Stimulated activated CD8-positive, alpha-beta memory T cell treated with anti-CD3 and anti-CD28 coated beads, Interleukin-12 subunit alpha, Interleukin-12 subunit beta, amount 100 ng/mL, for 4 hours (primary cell): ENCODE data around the gene ATM.
"Not testable (repeated sequence)": the region's sequence is repeated elsewhere in the genome, so short reads cannot be mapped to it uniquely, and the experiment has no call there.

ENCODE experiments used
- DNase-seq: peaks from one replicate; pipeline ENCODE4 v3.0.0-alpha.2; 2020; ENCODE audit warnings: low read depth

Gene ATM

GRCh38 chr11:108373505-108373904 lies 150.6 kb downstream of the ATM start:
- DNase-seq: not testable (repeated sequence)

DNA sequence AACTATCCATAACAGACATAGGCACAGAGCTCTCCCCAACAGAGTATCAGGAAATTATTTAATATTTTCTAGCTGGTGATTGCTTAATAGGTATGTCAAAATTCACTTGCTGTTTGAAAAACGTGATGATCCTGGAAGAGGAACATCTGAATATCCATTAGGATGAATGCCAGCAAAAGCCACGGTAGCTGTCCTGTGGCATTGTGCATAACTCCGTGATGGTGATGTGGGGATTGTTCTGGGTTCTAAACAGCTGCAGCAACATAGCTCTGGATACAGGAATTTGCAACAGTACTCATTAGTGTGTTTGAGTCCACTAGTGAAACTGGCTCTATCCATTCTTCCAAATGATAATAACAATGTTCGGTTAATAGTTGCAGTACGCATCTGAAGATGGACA lies 165.7 kb downstream of the ATM start:
- DNase-seq: no peak

- no peak for DNase-seq
Observed at GRCh38 chr11:108392353-108392752, 169.5 kb downstream of the ATM start.

GRCh38 chr11:108393046-108393445 lies 170.2 kb downstream of the ATM start:
- DNase-seq: no peak

- DNase-seq: no peak
Observed at GRCh38 chr11:108394744-108395284, 171.9 kb downstream of the ATM start.

- not testable (repeated sequence) for DNase-seq
Observed at GRCh38 chr11:108396672-108397071, 173.8 kb downstream of the ATM start.

GRCh38 chr11:108398439-108398838 lies 175.6 kb downstream of the ATM start:
- DNase-seq: no peak

DNA sequence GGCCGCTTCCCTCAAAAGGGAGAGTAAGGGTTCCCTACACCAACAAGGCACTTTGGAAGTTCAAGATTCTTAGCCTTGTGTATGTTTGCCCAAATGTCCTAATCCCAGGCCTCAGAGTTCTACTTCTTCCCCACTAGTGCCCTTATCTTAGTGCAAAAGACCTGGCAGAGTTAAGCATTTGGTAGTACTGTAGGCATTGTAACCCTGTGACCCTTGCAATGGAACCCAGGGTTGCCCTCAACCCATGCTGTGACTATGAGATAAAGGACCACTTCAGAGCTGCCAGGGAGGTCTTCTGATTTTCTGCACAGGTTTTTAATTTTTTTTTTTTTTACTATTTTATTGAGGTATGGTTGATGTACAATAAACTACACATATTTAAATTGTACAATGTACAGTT lies 179.4 kb downstream of the ATM start:
- no peak for DNase-seq

DNA sequence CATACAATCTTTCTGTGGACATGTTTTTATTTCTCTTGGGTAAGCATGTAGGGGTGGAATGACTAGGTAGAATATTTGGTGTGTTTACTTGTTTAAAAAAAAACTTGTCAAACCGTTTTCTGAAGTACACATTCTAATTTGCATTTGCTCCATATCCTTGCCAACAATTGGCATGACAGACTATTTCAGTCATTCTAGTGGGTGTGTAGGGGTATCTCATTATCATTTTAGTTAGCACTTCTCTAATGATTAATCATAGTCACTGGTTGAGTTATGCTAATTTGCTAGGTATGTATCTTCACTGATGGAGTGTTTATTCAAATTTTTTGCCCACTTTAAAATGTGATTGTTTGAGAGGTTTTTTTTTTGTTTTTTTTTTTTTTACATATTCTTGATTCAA lies 180.2 kb downstream of the ATM start:
- DNase-seq: no peak

GRCh38 chr11:108405706-108406105 lies 182.8 kb downstream of the ATM start:
- no peak for DNase-seq

DNA sequence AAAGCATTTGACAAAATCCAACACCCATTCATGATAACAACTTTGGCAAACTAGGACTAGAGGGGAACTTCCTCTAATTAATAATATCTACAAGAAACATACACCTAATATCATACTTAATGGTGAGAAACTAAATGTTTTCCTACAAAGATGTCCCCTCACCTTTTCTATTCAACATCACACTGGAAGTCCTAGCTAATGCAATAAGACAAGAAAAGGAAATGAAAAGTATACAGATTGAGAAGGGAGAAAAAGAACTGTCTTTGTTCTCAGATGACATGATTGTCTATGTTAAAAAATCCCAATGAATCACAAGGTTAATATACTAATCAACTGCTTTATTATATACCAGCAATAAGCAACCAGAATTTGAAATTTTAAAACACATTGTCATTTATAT lies 192.1 kb downstream of the ATM start:
- DNase-seq: no peak

GRCh38 chr11:108417551-108417950 lies 194.7 kb downstream of the ATM start:
- DNase-seq: not testable (repeated sequence)
